GM23338 (cell line): Measurements from ENCODE around the gene PSMD4. TPM values are rescaled to one million over a fixed set of nuclear protein-coding genes. Genes with fewer than 3 reads are reported as not detected.

Source experiments
- ATAC-seq: fragments of 200-7000 bp; cut with Tn5 transposase; 3 replicates; pipeline ENCODE4 v1.9.1; 2020
- DNase-seq: peaks from one replicate; pipeline ENCODE4 v3.0.0-alpha.2; 2015; ENCODE audit warnings: low spot score
- H2AFZ ChIP-seq: fragments of 200-600 bp; sonication (generic); 2 replicates; pipeline ENCODE4 v1.8.0; 2016; ENCODE audit warnings: antibody characterized with exemption, mild to moderate bottlenecking, moderate library complexity
- H3F3A ChIP-seq: fragments of 200-600 bp; sonication (generic); replicated peaks from 2 replicates; pipeline ENCODE4 v1.8.0; 2017; ENCODE audit warnings: antibody characterized with exemption, mixed run types, low read depth
- H3K27ac ChIP-seq: fragments of 200-600 bp; sonication (generic); 2 replicates; pipeline ENCODE4 v1.6.1; 2016; ENCODE audit warnings: low read depth
- H3K27me3 ChIP-seq: fragments of 200-600 bp; sonication (generic); 2 replicates; pipeline ENCODE4 v1.8.0; 2016; ENCODE audit warnings: mild to moderate bottlenecking, mixed run types, moderate library complexity; ENCODE audit not compliant: insufficient read depth
- H3K36me3 ChIP-seq: fragments of 200-600 bp; sonication (generic); 2 replicates; pipeline ENCODE4 v1.8.0; 2016; ENCODE audit warnings: mild to moderate bottlenecking; ENCODE audit not compliant: insufficient read depth
- H3K4me1 ChIP-seq: fragments of 200-600 bp; sonication (generic); 2 replicates; pipeline ENCODE4 v1.8.0; 2016; ENCODE audit warnings: mild to moderate bottlenecking, moderate library complexity; ENCODE audit not compliant: insufficient read depth
- H3K4me2 ChIP-seq: fragments of 200-600 bp; sonication (generic); 2 replicates; pipeline ENCODE4 v1.7.1; 2017; ENCODE audit warnings: mixed run types
- H3K4me3 ChIP-seq: fragments of 200-600 bp; sonication (generic); 2 replicates; pipeline ENCODE4 v1.6.1; 2016; ENCODE audit warnings: mixed run types
- H3K79me2 ChIP-seq: fragments of 200-600 bp; sonication (generic); replicated peaks from 2 replicates; pipeline ENCODE4 v1.8.0; 2017; ENCODE audit warnings: mild to moderate bottlenecking; ENCODE audit not compliant: insufficient read depth
- H3K9me2 ChIP-seq: fragments of 200-600 bp; sonication (generic); 2 replicates; pipeline ENCODE4 v1.8.0; 2017; ENCODE audit not compliant: insufficient read depth
- H4K20me1 ChIP-seq: fragments of 200-600 bp; sonication (generic); replicated peaks from 2 replicates; pipeline ENCODE4 v1.8.0; 2017; ENCODE audit warnings: mild to moderate bottlenecking; ENCODE audit not compliant: insufficient read depth
- H3K27ac Mint-ChIP-seq: 2 replicates; pipeline ENCODE4 v1.8.0; 2020; ENCODE audit warnings: inconsistent platforms, mild to moderate bottlenecking, moderate library complexity, mixed read lengths
- H3K27me3 Mint-ChIP-seq: 3 replicates; pipeline ENCODE4 v1.8.0; 2022; ENCODE audit warnings: low read depth, mild to moderate bottlenecking, moderate library complexity, mixed read lengths, inconsistent platforms; ENCODE audit not compliant: insufficient read depth, poor library complexity
- H3K36me3 Mint-ChIP-seq: 3 replicates; pipeline ENCODE4 v1.8.0; 2021; ENCODE audit warnings: low read depth, mild to moderate bottlenecking, inconsistent platforms, moderate library complexity, mixed read lengths
- H3K4me1 Mint-ChIP-seq: 3 replicates; pipeline ENCODE4 v1.8.0; 2020; ENCODE audit warnings: mild to moderate bottlenecking, inconsistent platforms, mixed read lengths
- H3K4me3 Mint-ChIP-seq: 3 replicates; pipeline ENCODE4 v1.8.0; 2021; ENCODE audit warnings: moderate library complexity, mild to moderate bottlenecking, inconsistent platforms, mixed read lengths
- H3K9me3 Mint-ChIP-seq: 3 replicates; pipeline ENCODE4 v1.8.0; 2020; ENCODE audit warnings: moderate library complexity, mild to moderate bottlenecking, inconsistent platforms, mixed read lengths
- CREB1 ChIP-seq: fragments of 250-450 bp; sonication (Bioruptor Pico); IDR thresholded peaks from 2 replicates; pipeline ENCODE4 v1.5.0; 2020; ENCODE audit warnings: low read depth, mild to moderate bottlenecking, moderate library complexity
- EZH2 ChIP-seq: fragments of 200-600 bp; sonication (generic); IDR thresholded peaks from one replicate; pipeline ENCODE4 v1.8.0; 2017; ENCODE audit warnings: antibody characterized with exemption, mild to moderate bottlenecking, low read depth; ENCODE audit not compliant: unreplicated experiment
- EZH2phosphoT487 ChIP-seq: fragments of 200-600 bp; sonication (generic); IDR thresholded peaks from one replicate; pipeline ENCODE4 v1.8.1; 2018; ENCODE audit warnings: antibody characterized with exemption; ENCODE audit not compliant: unreplicated experiment
- JUNB ChIP-seq: IDR thresholded peaks from one replicate; pipeline ENCODE4 v1.6.1; 2016; ENCODE audit warnings: antibody characterized with exemption; ENCODE audit not compliant: unreplicated experiment
- NANOG ChIP-seq: IDR thresholded peaks from 2 replicates; pipeline ENCODE4 v1.6.1; 2016; ENCODE audit warnings: antibody characterized with exemption, borderline replicate concordance
- POLR2AphosphoS5 ChIP-seq: IDR thresholded peaks from 2 replicates; pipeline ENCODE4 v1.6.1; 2016; ENCODE audit warnings: antibody characterized with exemption, low read depth
- STAT1 ChIP-seq: IDR thresholded peaks from one replicate; pipeline ENCODE4 v1.6.1; 2016; ENCODE audit warnings: antibody characterized with exemption; ENCODE audit not compliant: unreplicated experiment
- ZNF114 ChIP-seq: fragments of 250-450 bp; sonication (Bioruptor Pico); IDR thresholded peaks from 2 replicates; pipeline ENCODE4 v1.5.0; 2020; ENCODE audit warnings: mild to moderate bottlenecking, moderate library complexity
- ZNF331 ChIP-seq: fragments of 250-450 bp; sonication (Bioruptor Pico); IDR thresholded peaks from 2 replicates; pipeline ENCODE4 v1.5.0; 2020; ENCODE audit warnings: low read depth, mild to moderate bottlenecking, moderate library complexity
- polyA plus RNA-seq: library from polyadenylated mRNA; unstranded; fragments of >200 nt; fragmentation: Nextera tagmentation; extraction: Ambion mirVana; gene quantifications from 2 replicates; pipeline ENCODE4 v1.2.1, GENCODE V29; 2016
- total RNA-seq: library from RNA; depleted of rRNA; stranded (reverse); fragments of >200 nt; shearing (Covaris generic); gene quantifications from 2 replicates; pipeline ENCODE4 v1.2.3, GENCODE V29; 2014
- TF ChIP-seq, protein P1 (sequence below), 2 experiments: fragments of 200-600 bp in 1 of 2; sonication (generic) in 1 of 2; conservative IDR thresholded peaks; 2 replicates each; pipeline versions ENCODE4 v1.5.1 to v1.6.1; 2016 to 2017; ENCODE audit warnings: antibody characterized with exemption in 2 of 2, low read depth in 2 of 2, mild to moderate bottlenecking in 2 of 2, moderate library complexity in 1 of 2
- TF ChIP-seq, protein P2 (sequence below): fragments of 250-450 bp; sonication (Bioruptor Pico); IDR thresholded peaks from 2 replicates; pipeline ENCODE4 v1.5.0; 2020; ENCODE audit warnings: mild to moderate bottlenecking, moderate library complexity
- TF ChIP-seq, protein P3 (sequence below): IDR thresholded peaks from one replicate; pipeline ENCODE4 v1.6.1; 2018; ENCODE audit warnings: antibody characterized with exemption; ENCODE audit not compliant: unreplicated experiment
- TF ChIP-seq, protein P4 (sequence below): IDR thresholded peaks from 2 replicates; pipeline ENCODE4 v1.6.1; 2016; ENCODE audit warnings: antibody characterized with exemption

Gene PSMD4
- total and polyA plus RNA-seq, 2 experiments from 2014 or later: 171 to 235 TPM

DNA sequence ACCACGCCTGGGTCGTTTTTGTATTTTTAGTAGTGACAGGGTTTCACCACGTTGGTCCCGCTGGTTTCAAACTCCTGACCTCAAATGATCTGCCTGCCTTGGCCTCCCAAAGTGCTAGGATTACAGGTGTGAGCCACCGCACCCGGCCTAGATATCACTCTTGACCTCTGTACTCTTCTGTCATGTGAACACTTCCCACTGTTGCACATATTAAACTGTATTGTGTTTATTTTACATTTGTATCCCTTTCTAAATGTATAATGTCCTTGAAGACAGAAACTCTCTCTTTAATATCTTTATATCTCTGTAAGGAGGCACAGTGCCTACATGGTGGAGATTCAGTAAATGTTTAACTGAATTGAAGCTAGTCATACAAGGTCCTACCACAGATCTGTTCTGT lies 19.3 kb upstream of the PSMD4 start:
- H3K36me3 ChIP-seq: peaks cover 90% of the 10 kb centered on the region
- Mint-ChIP-seq H3K4me1 (no peaks in the 10 kb centered on the region), H3K27me3 (peaks cover 4% of the 10 kb centered on the region), H3K36me3 (peaks cover 94% of the 10 kb centered on the region), H3K27ac (no peak overlapping the region), H3K9me3 (no peaks in the 10 kb centered on the region), H3K4me3 (no peak overlapping the region)
- DNase-seq (no peak), ATAC-seq (no peak)
- H3K27ac ChIP-seq: no peak overlapping the region
- no peak for TF ChIP-seq POLR2AphosphoS5
- TF ChIP-seq, protein P1, sequence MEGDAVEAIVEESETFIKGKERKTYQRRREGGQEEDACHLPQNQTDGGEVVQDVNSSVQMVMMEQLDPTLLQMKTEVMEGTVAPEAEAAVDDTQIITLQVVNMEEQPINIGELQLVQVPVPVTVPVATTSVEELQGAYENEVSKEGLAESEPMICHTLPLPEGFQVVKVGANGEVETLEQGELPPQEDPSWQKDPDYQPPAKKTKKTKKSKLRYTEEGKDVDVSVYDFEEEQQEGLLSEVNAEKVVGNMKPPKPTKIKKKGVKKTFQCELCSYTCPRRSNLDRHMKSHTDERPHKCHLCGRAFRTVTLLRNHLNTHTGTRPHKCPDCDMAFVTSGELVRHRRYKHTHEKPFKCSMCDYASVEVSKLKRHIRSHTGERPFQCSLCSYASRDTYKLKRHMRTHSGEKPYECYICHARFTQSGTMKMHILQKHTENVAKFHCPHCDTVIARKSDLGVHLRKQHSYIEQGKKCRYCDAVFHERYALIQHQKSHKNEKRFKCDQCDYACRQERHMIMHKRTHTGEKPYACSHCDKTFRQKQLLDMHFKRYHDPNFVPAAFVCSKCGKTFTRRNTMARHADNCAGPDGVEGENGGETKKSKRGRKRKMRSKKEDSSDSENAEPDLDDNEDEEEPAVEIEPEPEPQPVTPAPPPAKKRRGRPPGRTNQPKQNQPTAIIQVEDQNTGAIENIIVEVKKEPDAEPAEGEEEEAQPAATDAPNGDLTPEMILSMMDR (conservative IDR thresholded peaks at IDR 0.05; ENCODE audit: low read depth in 2 of 2): no peak
- no peak for TF ChIP-seq ZNF331 (CRISPR knock-in tag)
- TF ChIP-seq NANOG: no peak
- TF ChIP-seq, protein P2, sequence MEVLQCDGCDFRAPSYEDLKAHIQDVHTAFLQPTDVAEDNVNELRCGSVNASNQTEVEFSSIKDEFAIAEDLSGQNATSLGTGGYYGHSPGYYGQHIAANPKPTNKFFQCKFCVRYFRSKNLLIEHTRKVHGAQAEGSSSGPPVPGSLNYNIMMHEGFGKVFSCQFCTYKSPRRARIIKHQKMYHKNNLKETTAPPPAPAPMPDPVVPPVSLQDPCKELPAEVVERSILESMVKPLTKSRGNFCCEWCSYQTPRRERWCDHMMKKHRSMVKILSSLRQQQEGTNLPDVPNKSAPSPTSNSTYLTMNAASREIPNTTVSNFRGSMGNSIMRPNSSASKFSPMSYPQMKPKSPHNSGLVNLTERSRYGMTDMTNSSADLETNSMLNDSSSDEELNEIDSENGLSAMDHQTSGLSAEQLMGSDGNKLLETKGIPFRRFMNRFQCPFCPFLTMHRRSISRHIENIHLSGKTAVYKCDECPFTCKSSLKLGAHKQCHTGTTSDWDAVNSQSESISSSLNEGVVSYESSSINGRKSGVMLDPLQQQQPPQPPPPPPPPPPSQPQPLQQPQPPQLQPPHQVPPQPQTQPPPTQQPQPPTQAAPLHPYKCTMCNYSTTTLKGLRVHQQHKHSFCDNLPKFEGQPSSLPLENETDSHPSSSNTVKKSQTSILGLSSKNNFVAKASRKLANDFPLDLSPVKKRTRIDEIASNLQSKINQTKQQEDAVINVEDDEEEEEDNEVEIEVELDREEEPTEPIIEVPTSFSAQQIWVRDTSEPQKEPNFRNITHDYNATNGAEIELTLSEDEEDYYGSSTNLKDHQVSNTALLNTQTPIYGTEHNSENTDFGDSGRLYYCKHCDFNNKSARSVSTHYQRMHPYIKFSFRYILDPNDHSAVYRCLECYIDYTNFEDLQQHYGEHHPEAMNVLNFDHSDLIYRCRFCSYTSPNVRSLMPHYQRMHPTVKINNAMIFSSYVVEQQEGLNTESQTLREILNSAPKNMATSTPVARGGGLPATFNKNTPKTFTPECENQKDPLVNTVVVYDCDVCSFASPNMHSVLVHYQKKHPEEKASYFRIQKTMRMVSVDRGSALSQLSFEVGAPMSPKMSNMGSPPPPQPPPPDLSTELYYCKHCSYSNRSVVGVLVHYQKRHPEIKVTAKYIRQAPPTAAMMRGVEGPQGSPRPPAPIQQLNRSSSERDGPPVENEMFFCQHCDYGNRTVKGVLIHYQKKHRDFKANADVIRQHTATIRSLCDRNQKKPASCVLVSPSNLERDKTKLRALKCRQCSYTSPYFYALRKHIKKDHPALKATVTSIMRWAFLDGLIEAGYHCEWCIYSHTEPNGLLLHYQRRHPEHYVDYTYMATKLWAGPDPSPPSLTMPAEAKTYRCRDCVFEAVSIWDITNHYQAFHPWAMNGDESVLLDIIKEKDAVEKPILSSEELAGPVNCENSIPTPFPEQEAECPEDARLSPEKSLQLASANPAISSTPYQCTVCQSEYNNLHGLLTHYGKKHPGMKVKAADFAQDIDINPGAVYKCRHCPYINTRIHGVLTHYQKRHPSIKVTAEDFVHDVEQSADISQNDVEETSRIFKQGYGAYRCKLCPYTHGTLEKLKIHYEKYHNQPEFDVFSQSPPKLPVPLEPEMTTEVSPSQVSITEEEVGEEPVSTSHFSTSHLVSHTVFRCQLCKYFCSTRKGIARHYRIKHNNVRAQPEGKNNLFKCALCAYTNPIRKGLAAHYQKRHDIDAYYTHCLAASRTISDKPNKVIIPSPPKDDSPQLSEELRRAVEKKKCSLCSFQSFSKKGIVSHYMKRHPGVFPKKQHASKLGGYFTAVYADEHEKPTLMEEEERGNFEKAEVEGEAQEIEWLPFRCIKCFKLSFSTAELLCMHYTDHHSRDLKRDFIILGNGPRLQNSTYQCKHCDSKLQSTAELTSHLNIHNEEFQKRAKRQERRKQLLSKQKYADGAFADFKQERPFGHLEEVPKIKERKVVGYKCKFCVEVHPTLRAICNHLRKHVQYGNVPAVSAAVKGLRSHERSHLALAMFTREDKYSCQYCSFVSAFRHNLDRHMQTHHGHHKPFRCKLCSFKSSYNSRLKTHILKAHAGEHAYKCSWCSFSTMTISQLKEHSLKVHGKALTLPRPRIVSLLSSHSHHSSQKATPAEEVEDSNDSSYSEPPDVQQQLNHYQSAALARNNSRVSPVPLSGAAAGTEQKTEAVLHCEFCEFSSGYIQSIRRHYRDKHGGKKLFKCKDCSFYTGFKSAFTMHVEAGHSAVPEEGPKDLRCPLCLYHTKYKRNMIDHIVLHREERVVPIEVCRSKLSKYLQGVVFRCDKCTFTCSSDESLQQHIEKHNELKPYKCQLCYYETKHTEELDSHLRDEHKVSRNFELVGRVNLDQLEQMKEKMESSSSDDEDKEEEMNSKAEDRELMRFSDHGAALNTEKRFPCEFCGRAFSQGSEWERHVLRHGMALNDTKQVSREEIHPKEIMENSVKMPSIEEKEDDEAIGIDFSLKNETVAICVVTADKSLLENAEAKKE: no peak
- no peak for TF ChIP-seq EZH2phosphoT487
- TF ChIP-seq, protein P3, sequence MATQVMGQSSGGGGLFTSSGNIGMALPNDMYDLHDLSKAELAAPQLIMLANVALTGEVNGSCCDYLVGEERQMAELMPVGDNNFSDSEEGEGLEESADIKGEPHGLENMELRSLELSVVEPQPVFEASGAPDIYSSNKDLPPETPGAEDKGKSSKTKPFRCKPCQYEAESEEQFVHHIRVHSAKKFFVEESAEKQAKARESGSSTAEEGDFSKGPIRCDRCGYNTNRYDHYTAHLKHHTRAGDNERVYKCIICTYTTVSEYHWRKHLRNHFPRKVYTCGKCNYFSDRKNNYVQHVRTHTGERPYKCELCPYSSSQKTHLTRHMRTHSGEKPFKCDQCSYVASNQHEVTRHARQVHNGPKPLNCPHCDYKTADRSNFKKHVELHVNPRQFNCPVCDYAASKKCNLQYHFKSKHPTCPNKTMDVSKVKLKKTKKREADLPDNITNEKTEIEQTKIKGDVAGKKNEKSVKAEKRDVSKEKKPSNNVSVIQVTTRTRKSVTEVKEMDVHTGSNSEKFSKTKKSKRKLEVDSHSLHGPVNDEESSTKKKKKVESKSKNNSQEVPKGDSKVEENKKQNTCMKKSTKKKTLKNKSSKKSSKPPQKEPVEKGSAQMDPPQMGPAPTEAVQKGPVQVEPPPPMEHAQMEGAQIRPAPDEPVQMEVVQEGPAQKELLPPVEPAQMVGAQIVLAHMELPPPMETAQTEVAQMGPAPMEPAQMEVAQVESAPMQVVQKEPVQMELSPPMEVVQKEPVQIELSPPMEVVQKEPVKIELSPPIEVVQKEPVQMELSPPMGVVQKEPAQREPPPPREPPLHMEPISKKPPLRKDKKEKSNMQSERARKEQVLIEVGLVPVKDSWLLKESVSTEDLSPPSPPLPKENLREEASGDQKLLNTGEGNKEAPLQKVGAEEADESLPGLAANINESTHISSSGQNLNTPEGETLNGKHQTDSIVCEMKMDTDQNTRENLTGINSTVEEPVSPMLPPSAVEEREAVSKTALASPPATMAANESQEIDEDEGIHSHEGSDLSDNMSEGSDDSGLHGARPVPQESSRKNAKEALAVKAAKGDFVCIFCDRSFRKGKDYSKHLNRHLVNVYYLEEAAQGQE: no peak
- no peak for TF ChIP-seq CREB1 (CRISPR knock-in tag)
- TF ChIP-seq, protein P4, sequence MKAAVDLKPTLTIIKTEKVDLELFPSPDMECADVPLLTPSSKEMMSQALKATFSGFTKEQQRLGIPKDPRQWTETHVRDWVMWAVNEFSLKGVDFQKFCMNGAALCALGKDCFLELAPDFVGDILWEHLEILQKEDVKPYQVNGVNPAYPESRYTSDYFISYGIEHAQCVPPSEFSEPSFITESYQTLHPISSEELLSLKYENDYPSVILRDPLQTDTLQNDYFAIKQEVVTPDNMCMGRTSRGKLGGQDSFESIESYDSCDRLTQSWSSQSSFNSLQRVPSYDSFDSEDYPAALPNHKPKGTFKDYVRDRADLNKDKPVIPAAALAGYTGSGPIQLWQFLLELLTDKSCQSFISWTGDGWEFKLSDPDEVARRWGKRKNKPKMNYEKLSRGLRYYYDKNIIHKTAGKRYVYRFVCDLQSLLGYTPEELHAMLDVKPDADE: no peak
- no peak for TF ChIP-seq STAT1
- no peak for TF ChIP-seq ZNF114
- no peak for TF ChIP-seq JUNB
- no peak for TF ChIP-seq EZH2
- no peaks in the 10 kb centered on the region; the same call in none of the 2 replicates for H4K20me1 ChIP-seq
- H3K4me2 ChIP-seq: no peak overlapping the region
- 0 out of 2 replicates have a peak, but pooled peaks cover 9% of the 10 kb centered on the region for H3K79me2 ChIP-seq
- H3K4me3 ChIP-seq: no peak overlapping the region
- H3F3A ChIP-seq: peaks cover 7% of the 10 kb centered on the region; the same call in 1 of the 2 replicates
- H3K27me3 ChIP-seq: no peaks in the 10 kb centered on the region
- no peaks in the 10 kb centered on the region for H3K9me2 ChIP-seq
- no peak overlapping the region for H2AFZ ChIP-seq
- no peaks in the 10 kb centered on the region for H3K4me1 ChIP-seq
